ENCODE measurements around the gene FEN1.

GRCh38 chr11:61752117-61752924 is 40.4 kb upstream of the FEN1 start, which contains the start of gene MYRF:
- TF ChIP-seq, protein P1, sequence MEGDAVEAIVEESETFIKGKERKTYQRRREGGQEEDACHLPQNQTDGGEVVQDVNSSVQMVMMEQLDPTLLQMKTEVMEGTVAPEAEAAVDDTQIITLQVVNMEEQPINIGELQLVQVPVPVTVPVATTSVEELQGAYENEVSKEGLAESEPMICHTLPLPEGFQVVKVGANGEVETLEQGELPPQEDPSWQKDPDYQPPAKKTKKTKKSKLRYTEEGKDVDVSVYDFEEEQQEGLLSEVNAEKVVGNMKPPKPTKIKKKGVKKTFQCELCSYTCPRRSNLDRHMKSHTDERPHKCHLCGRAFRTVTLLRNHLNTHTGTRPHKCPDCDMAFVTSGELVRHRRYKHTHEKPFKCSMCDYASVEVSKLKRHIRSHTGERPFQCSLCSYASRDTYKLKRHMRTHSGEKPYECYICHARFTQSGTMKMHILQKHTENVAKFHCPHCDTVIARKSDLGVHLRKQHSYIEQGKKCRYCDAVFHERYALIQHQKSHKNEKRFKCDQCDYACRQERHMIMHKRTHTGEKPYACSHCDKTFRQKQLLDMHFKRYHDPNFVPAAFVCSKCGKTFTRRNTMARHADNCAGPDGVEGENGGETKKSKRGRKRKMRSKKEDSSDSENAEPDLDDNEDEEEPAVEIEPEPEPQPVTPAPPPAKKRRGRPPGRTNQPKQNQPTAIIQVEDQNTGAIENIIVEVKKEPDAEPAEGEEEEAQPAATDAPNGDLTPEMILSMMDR (IDR thresholded peaks at IDR 0.05; ENCODE audit: low read length): peak; percentile 47
- no peak for TF ChIP-seq EZH2 (IDR thresholded peaks at IDR 0.05; ENCODE audit: borderline replicate concordance, low read length)

All from OCI-LY1 (cell line).